CD4-positive, alpha-beta T cell (primary cell): ENCODE measurements around the gene SGTA. TPM values are rescaled to one million over a fixed set of nuclear protein-coding genes. Genes with fewer than 3 reads are reported as not detected.

Source experiments
- ATAC-seq: fragments of 200-7000 bp; cut with Tn5 transposase; one replicate; pipeline ENCODE4 v1.10.0; 2022; ENCODE audit warnings: mild to moderate bottlenecking; ENCODE audit not compliant: poor library complexity
- CTCF ChIA-PET: fragments of 350-600 bp; sonication (Branson Sonifier 250); formaldehyde crosslinking; loops from one replicate; lab custom pipeline; 2021; ENCODE audit warnings: antibody characterized with exemption, inconsistent platforms; lab: Charles Lee
- POLR2A ChIA-PET: fragments of 350-600 bp; sonication (Branson Sonifier 250); formaldehyde crosslinking; loops from one replicate; lab custom pipeline; 2021; ENCODE audit warnings: antibody characterized with exemption, inconsistent platforms; lab: Charles Lee
- DNase-seq, 14 experiments: peaks; one replicate each; pipeline ENCODE4 v3.0.0-alpha.2; 2013 to 2020; ENCODE audit warnings: mixed read lengths in 2 of 14
- H3K27ac ChIP-seq, 2 donors: one replicate each; pipeline versions ENCODE4 v1.5.1 to v1.7.0; 2013; ENCODE audit warnings: low read length in 2 of 2, low read depth in 1 of 2, mild to moderate bottlenecking in 1 of 2
- H3K27me3 ChIP-seq, 2 experiments: 1 replicate in 1 of 2; 2 replicates in 1 of 2; pipeline versions ENCODE4 v1.6.1 to v1.7.0; 2013; ENCODE audit warnings: low read length in 2 of 2, control low read depth in 1 of 2, mild to moderate bottlenecking in 1 of 2, moderate library complexity in 1 of 2; ENCODE audit not compliant: insufficient read depth in 2 of 2, control insufficient read depth in 1 of 2
- H3K36me3 ChIP-seq: one replicate; pipeline ENCODE4 v1.6.1; 2013; ENCODE audit warnings: low read length, control low read depth; ENCODE audit not compliant: insufficient read depth
- H3K4me1 ChIP-seq: one replicate; pipeline ENCODE4 v1.6.1; 2013; ENCODE audit warnings: low read length, control low read depth; ENCODE audit not compliant: insufficient read depth
- H3K4me3 ChIP-seq: one replicate; pipeline ENCODE4 v1.5.1; 2013; ENCODE audit warnings: mild to moderate bottlenecking, low read length, moderate library complexity
- H3K9me3 ChIP-seq, 2 experiments: 1 replicate in 1 of 2; 2 replicates in 1 of 2; pipeline versions ENCODE4 v1.6.1 to v1.7.0; 2013; ENCODE audit warnings: low read length in 2 of 2, mild to moderate bottlenecking in 2 of 2, control low read depth in 1 of 2, moderate library complexity in 1 of 2; ENCODE audit not compliant: control insufficient read depth in 1 of 2, insufficient read depth in 1 of 2
- H3K27ac Mint-ChIP-seq: one replicate; pipeline ENCODE4 v1.8.0; 2020; ENCODE audit warnings: mixed read lengths
- H3K27me3 Mint-ChIP-seq: one replicate; pipeline ENCODE4 v1.8.0; 2021; ENCODE audit warnings: mixed read lengths
- H3K36me3 Mint-ChIP-seq: one replicate; pipeline ENCODE4 v1.8.0; 2021; ENCODE audit warnings: low read depth, mixed read lengths
- H3K4me1 Mint-ChIP-seq: one replicate; pipeline ENCODE4 v1.8.0; 2021; ENCODE audit warnings: low read depth, mixed read lengths
- H3K4me3 Mint-ChIP-seq: one replicate; pipeline ENCODE4 v1.8.0; 2020; ENCODE audit warnings: mild to moderate bottlenecking, mixed read lengths
- H3K9me3 Mint-ChIP-seq: one replicate; pipeline ENCODE4 v1.8.0; 2020; ENCODE audit warnings: mixed read lengths
- CTCF ChIP-seq: fragments of 200-600 bp; IDR thresholded peaks from one replicate; pipeline ENCODE4 v1.8.0; 2022; ENCODE audit warnings: antibody characterized with exemption, mild to moderate bottlenecking
- intact Hi-C, 2 experiments: fragments of 100-400 bp; cut with DNase I in 1 of 2; cut with micrococcal nuclease in 1 of 2; formaldehyde crosslinking; loops; one replicate each; pipeline versions ENCODE4 v1.15.1 to v1.9.0; 2023 to 2025; cut with DNase I, micrococcal nuclease
- total RNA-seq, 174 experiments: library from RNA in 2 of 174; stranded (reverse) in 2 of 174; gene quantifications; one replicate each; pipeline ENCODE4 v1.2.3 and lab custom pipeline; 2021 to 2026

SGTA gene
- total RNA-seq, 2 experiments from 2014 or later = 28.3 to 29.7 TPM

- Histone ChIP-seq H3K36me3 (peaks cover 32% of the 10 kb centered on the region), H3K4me1 (no peaks in the 10 kb centered on the region), H3K27ac (no peak overlapping the region), H3K9me3 (no peaks in the 10 kb centered on the region), H3K4me3 (no peak overlapping the region), H3K27me3 (no peaks in the 10 kb centered on the region)
- Mint-ChIP-seq H3K9me3 (no peaks in the 10 kb centered on the region), H3K27me3 (no peaks in the 10 kb centered on the region), H3K36me3 (peaks cover 36% of the 10 kb centered on the region), H3K4me1 (no peaks in the 10 kb centered on the region), H3K4me3 (no peak overlapping the region), H3K27ac (no peak overlapping the region)
- ChIA-PET CTCF (no interaction called here), POLR2A (no interaction called here)
- TF ChIP-seq CTCF = no peak
- intact Hi-C loops = loop anchor here in 1 of 2 experiments (10.0 kb wide), 1 partner anchor 317 kb away; no protein-coding TSS in a partner anchor
- no peak for DNase-seq
- no peak for ATAC-seq
Observed at GRCh38 chr19:2798158-2798685, 15.1 kb upstream of the SGTA start.

GRCh38 chr19:2797280-2797679, 14.2 kb upstream of the SGTA start:
- DNase-seq (no peak), ATAC-seq (no peak)
- Histone ChIP-seq H3K27ac (no peak overlapping the region), H3K36me3 (peaks cover 32% of the 10 kb centered on the region), H3K4me3 (no peak overlapping the region), H3K4me1 (no peaks in the 10 kb centered on the region), H3K9me3 (no peaks in the 10 kb centered on the region), H3K27me3 (no peaks in the 10 kb centered on the region)
- ChIA-PET CTCF (no interaction called here), POLR2A (no interaction called here)
- no peak for TF ChIP-seq CTCF
- Mint-ChIP-seq H3K27me3 (no peaks in the 10 kb centered on the region), H3K4me1 (no peaks in the 10 kb centered on the region), H3K27ac (no peak overlapping the region), H3K9me3 (no peaks in the 10 kb centered on the region), H3K4me3 (no peak overlapping the region), H3K36me3 (peaks cover 35% of the 10 kb centered on the region)
- intact Hi-C loops = loop anchor here in 1 of 2 experiments (10.0 kb wide), 1 partner anchor 318 kb away; no protein-coding TSS in a partner anchor

GRCh38 chr19:2796659-2797266, 13.7 kb upstream of the SGTA start:
- peaks cover 32% of the 10 kb centered on the region for H3K36me3 ChIP-seq
- intact Hi-C loops = loop anchor here in 1 of 2 experiments (10.0 kb wide), 1 partner anchor 318 kb away; no protein-coding TSS in a partner anchor
- CTCF ChIA-PET = no interaction called here

More at GRCh38 chr19:2796659-2797266, 13.7 kb upstream of the SGTA start:
- Mint-ChIP-seq H3K36me3 (peaks cover 34% of the 10 kb centered on the region), H3K4me1 (no peaks in the 10 kb centered on the region), H3K9me3 (no peaks in the 10 kb centered on the region), H3K4me3 (no peak overlapping the region), H3K27me3 (no peaks in the 10 kb centered on the region), H3K27ac (no peak overlapping the region)
- DNase-seq = no peak
- ATAC-seq = no peak
- Histone ChIP-seq H3K9me3 (no peaks in the 10 kb centered on the region), H3K4me3 (no peak overlapping the region), H3K27me3 (no peaks in the 10 kb centered on the region), H3K27ac (no peak overlapping the region), H3K4me1 (no peaks in the 10 kb centered on the region)
- POLR2A ChIA-PET = no interaction called here
- TF ChIP-seq CTCF = no peak
